Measurements from ENCODE around the gene MAGEA10. TPM values are rescaled to one million over a fixed set of nuclear protein-coding genes. Genes with fewer than 3 reads are reported as not detected.

MAGEA10 gene
- total and polyA plus RNA-seq, 9 of the 15 experiments (the other 6 are each of a cell fraction or from before 2014, with no cell fraction given): 0.06 to 0.45 (median 0.15) TPM; not detected in 4

DNA sequence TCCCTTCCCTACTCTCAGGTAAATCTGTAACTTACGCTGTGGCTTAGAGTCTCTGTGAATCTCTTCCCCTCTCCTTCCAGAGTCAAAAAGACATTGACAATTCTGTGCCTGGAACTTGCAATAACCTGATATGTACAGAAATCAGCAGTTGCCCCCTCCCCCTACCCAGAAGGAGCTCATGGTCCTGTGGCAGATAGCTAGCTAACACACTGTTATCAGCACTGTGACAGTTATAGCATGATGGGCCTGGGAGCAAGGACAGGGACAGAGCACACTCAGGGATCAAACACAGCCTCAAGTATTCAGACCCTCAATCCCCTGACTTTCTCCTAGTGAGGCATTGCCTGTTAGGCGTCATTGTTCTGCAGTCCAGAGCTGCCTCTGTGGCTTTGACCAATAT, 18.7 kb upstream of the MAGEA10 start (continued):
- TF ChIP-seq, protein P1, sequence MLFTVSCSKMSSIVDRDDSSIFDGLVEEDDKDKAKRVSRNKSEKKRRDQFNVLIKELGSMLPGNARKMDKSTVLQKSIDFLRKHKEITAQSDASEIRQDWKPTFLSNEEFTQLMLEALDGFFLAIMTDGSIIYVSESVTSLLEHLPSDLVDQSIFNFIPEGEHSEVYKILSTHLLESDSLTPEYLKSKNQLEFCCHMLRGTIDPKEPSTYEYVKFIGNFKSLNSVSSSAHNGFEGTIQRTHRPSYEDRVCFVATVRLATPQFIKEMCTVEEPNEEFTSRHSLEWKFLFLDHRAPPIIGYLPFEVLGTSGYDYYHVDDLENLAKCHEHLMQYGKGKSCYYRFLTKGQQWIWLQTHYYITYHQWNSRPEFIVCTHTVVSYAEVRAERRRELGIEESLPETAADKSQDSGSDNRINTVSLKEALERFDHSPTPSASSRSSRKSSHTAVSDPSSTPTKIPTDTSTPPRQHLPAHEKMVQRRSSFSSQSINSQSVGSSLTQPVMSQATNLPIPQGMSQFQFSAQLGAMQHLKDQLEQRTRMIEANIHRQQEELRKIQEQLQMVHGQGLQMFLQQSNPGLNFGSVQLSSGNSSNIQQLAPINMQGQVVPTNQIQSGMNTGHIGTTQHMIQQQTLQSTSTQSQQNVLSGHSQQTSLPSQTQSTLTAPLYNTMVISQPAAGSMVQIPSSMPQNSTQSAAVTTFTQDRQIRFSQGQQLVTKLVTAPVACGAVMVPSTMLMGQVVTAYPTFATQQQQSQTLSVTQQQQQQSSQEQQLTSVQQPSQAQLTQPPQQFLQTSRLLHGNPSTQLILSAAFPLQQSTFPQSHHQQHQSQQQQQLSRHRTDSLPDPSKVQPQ (CRISPR knock-in tag; IDR thresholded peaks at IDR 0.05; ENCODE audit: borderline replicate concordance): no peak
- TF ChIP-seq RFX7 (CRISPR knock-in tag; IDR thresholded peaks at IDR 0.05) (no peak), POLR2A (conservative IDR thresholded peaks at IDR 0.05) (no peak), MCM2 (IDR thresholded peaks at IDR 0.05; ENCODE audit: low read depth) (no peak), MCM3 (IDR thresholded peaks at IDR 0.05) (no peak), ZNF239 (CRISPR knock-in tag; IDR thresholded peaks at IDR 0.05) (no peak), RB1 (IDR thresholded peaks at IDR 0.05; ENCODE audit: low read depth) (no peak), ZKSCAN1 (IDR thresholded peaks at IDR 0.05; ENCODE audit: low read depth, low read length) (no peak), MAZ (CRISPR knock-in tag; conservative IDR thresholded peaks at IDR 0.05 in 1 of 2, IDR thresholded peaks at IDR 0.05 in 1 of 2) (peak in 1 of 2 experiments; percentile 29; a peak in 1 of 4 replicates), ZFP30 (CRISPR knock-in tag; IDR thresholded peaks at IDR 0.05; ENCODE audit: borderline replicate concordance) (no peak), ZNF174 (CRISPR knock-in tag; IDR thresholded peaks at IDR 0.05) (no peak), HNRNPH1 (optimal IDR thresholded peaks at IDR 0.05; ENCODE audit: low read depth, low read length) (no peak), ZNF766 (CRISPR knock-in tag; conservative IDR thresholded peaks at IDR 0.05) (no peak; the same call in 1 of the 2 replicates), EP300 (IDR thresholded peaks at IDR 0.05; ENCODE audit: low read length) (peak; percentile 93), SMARCC2 (IDR thresholded peaks at IDR 0.05; ENCODE audit: low read depth) (no peak), PRPF4 (IDR thresholded peaks at IDR 0.05; ENCODE audit: insufficient read depth, low read depth, low read length, poor library complexity, severe bottlenecking) (no peak), HMG20B (CRISPR knock-in tag; IDR thresholded peaks at IDR 0.05) (no peak), NR2F6 (CRISPR knock-in tag; IDR thresholded peaks at IDR 0.05) (no peak)
- TF ChIP-seq, protein P2, sequence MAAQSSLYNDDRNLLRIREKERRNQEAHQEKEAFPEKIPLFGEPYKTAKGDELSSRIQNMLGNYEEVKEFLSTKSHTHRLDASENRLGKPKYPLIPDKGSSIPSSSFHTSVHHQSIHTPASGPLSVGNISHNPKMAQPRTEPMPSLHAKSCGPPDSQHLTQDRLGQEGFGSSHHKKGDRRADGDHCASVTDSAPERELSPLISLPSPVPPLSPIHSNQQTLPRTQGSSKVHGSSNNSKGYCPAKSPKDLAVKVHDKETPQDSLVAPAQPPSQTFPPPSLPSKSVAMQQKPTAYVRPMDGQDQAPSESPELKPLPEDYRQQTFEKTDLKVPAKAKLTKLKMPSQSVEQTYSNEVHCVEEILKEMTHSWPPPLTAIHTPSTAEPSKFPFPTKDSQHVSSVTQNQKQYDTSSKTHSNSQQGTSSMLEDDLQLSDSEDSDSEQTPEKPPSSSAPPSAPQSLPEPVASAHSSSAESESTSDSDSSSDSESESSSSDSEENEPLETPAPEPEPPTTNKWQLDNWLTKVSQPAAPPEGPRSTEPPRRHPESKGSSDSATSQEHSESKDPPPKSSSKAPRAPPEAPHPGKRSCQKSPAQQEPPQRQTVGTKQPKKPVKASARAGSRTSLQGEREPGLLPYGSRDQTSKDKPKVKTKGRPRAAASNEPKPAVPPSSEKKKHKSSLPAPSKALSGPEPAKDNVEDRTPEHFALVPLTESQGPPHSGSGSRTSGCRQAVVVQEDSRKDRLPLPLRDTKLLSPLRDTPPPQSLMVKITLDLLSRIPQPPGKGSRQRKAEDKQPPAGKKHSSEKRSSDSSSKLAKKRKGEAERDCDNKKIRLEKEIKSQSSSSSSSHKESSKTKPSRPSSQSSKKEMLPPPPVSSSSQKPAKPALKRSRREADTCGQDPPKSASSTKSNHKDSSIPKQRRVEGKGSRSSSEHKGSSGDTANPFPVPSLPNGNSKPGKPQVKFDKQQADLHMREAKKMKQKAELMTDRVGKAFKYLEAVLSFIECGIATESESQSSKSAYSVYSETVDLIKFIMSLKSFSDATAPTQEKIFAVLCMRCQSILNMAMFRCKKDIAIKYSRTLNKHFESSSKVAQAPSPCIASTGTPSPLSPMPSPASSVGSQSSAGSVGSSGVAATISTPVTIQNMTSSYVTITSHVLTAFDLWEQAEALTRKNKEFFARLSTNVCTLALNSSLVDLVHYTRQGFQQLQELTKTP (IDR thresholded peaks at IDR 0.05; ENCODE audit: low read depth in 1 of 2, partially characterized antibody in 2 of 2): peak in 1 of 2 experiments; percentile 49
- TF ChIP-seq, protein P3, sequence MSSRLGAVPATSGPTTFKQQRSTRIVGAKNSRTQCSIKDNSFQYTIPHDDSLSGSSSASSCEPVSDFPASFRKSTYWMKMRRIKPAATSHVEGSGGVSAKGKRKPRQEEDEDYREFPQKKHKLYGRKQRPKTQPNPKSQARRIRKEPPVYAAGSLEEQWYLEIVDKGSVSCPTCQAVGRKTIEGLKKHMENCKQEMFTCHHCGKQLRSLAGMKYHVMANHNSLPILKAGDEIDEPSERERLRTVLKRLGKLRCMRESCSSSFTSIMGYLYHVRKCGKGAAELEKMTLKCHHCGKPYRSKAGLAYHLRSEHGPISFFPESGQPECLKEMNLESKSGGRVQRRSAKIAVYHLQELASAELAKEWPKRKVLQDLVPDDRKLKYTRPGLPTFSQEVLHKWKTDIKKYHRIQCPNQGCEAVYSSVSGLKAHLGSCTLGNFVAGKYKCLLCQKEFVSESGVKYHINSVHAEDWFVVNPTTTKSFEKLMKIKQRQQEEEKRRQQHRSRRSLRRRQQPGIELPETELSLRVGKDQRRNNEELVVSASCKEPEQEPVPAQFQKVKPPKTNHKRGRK (tag; IDR thresholded peaks at IDR 0.05): no peak
- TF ChIP-seq, protein P4, sequence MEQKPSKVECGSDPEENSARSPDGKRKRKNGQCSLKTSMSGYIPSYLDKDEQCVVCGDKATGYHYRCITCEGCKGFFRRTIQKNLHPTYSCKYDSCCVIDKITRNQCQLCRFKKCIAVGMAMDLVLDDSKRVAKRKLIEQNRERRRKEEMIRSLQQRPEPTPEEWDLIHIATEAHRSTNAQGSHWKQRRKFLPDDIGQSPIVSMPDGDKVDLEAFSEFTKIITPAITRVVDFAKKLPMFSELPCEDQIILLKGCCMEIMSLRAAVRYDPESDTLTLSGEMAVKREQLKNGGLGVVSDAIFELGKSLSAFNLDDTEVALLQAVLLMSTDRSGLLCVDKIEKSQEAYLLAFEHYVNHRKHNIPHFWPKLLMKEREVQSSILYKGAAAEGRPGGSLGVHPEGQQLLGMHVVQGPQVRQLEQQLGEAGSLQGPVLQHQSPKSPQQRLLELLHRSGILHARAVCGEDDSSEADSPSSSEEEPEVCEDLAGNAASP (IDR thresholded peaks at IDR 0.05): no peak
